ENCODE measurements around the gene SERPINF2. TPM values are rescaled to one million over a fixed set of nuclear protein-coding genes. Genes with fewer than 3 reads are reported as not detected.
"Not testable (repeated sequence)": the region's sequence is repeated elsewhere in the genome, so short reads cannot be mapped to it uniquely, and the experiment has no call there.

The SERPINF2 gene
- total RNA-seq (0.69 TPM), polyA plus RNA-seq (not detected)

DNA sequence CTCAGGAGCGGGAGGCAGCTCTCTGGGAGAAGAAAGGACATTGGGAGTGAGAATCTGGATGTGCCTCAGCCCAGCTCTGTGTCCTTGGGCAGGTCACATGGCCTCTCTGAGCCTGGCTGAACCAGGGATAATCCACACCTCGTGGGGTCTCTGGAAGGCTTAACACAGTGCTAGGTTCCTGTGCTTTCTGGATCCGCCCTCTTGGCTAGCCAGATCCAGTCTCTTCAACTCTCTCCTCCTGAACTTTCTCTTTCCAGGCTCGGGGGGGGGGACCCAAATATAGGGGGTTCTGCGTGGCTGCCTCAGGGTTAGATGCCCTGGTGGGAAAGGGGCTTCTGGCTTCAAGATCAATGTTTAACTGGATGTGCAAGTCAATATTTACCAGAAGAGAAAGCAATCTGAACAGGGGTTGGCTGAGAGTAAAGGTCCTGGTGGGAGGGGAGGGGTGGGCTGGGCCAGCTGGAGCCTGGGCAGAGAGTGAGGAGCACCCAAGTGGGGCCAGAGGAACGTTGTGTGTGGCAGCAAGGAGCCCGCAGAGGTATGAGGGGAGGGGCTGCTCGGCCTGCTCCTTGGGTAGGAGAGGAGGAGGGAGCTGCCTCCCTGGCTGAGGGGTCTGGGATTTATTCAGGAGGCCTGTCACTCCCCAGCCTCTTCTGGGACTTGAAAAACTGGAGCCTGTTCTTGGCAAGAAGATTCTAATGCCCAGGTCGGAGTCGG is at the start of gene SERPINF2:
Gene SERPINF2, plus strand, starts transcription at position 501 of the 717 bp plus-strand sequence. CDS start 2,125 bp downstream, outside the sequence.
- Mint-ChIP-seq H3K27ac (peak within 1 kb of the TSS in 2 of 3 donors; percentile 55 to 56), H3K27me3 (peaks cover 5% of the 10 kb centered on the region), H3K36me3 (no peaks in the 10 kb centered on the region), H3K4me3 (peak within 1 kb of the TSS in 1 of 4 donors; percentile 38), H3K9me3 (no peaks in the 10 kb centered on the region), H3K4me1 (peaks cover 0 to 3% (median 0%) of the 10 kb centered on the region in 4 donors)
- Histone ChIP-seq H3K4me1 (ENCODE audit: control insufficient read depth, insufficient read depth, low read length, poor library complexity, severe bottlenecking) (no peaks in the 10 kb centered on the region), H3K4me3 (ENCODE audit: low read depth, low read length) (no peak within 1 kb of the TSS), H3K27me3 (ENCODE audit: control insufficient read depth, insufficient read depth, low read length) (no peaks in the 10 kb centered on the region), H3K9me3 (ENCODE audit: control insufficient read depth in 2 of 2, low read length in 2 of 2) (no peaks in the 10 kb centered on the region), H3K36me3 (ENCODE audit: control insufficient read depth, insufficient read depth, low read length) (peaks cover 3% of the 10 kb centered on the region), H3K27ac (ENCODE audit: insufficient read depth, low read length, poor library complexity, severe bottlenecking) (no peak within 1 kb of the TSS)
- ATAC-seq (ENCODE audit: low read depth in 2 of 2) (no peak), DNase-seq (no peak)

DNA sequence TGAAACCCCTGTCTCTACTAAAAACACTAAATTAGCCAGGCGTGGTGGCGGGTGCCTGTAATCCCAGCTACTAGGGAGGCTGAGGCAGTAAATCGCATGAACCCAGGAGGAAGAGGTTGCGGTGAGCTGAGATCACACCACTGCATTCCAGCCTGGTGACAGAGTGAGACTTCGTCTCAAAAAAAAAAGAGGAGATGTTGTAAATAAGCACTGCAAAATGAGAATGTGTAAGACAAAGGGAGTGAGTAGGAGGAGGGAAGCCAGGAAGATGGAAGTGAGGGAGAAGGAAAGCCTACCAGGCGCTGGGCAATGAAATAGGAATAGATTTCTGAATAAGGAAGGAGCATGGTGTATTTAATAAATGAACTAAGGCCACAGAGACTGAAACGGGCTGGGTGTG is 49.3 kb upstream of the SERPINF2 start:
- no peak overlapping the region for H3K4me3 Mint-ChIP-seq
- Histone ChIP-seq H3K9me3 (ENCODE audit: control insufficient read depth in 2 of 2, low read length in 2 of 2) (no peaks in the 10 kb centered on the region), H3K27ac (ENCODE audit: insufficient read depth, low read length, poor library complexity, severe bottlenecking) (no peak overlapping the region), H3K36me3 (ENCODE audit: control insufficient read depth, insufficient read depth, low read length) (no peaks in the 10 kb centered on the region), H3K27me3 (ENCODE audit: control insufficient read depth, insufficient read depth, low read length) (no peaks in the 10 kb centered on the region), H3K4me1 (ENCODE audit: control insufficient read depth, insufficient read depth, low read length, poor library complexity, severe bottlenecking) (no peaks in the 10 kb centered on the region), H3K4me3 (ENCODE audit: low read depth, low read length) (no peak overlapping the region)
- peaks cover 0 to 5% (median 0%) of the 10 kb centered on the region in 7 donors for H3K9me3 Mint-ChIP-seq
- H3K27ac Mint-ChIP-seq: peak overlapping the region in 1 of 3 donors; percentile 97
- H3K36me3 Mint-ChIP-seq: no peaks in the 10 kb centered on the region
- no peak for DNase-seq
- ATAC-seq (ENCODE audit: low read depth in 2 of 2): no peak
- no peaks in the 10 kb centered on the region for H3K4me1 Mint-ChIP-seq
- H3K27me3 Mint-ChIP-seq: peaks cover 10% of the 10 kb centered on the region

DNA sequence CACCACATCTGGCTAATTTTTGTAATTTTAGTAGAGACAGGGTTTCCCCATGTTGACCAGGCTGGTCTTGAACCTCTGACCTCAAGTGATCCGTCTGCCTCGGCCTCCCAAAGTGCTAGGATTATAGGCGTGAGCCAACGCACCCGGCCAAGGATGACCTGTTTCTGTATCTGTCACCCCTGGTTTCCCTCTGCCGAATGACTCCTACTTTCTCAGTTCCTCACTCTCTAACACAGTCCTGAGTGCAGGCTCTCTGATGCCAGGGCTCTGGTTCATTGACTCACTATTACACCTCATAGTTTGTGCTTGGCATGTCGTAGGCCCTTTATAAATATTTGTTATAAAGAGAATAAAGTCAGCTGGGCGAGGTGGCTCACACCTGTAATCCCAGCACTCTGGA is 47.3 kb upstream of the SERPINF2 start:
- H3K4me3 Mint-ChIP-seq: no peak overlapping the region
- no peak overlapping the region for H3K27ac Mint-ChIP-seq
- H3K9me3 Mint-ChIP-seq: peaks cover 0 to 5% (median 0%) of the 10 kb centered on the region in 7 donors
- H3K27me3 Mint-ChIP-seq: peaks cover 21% of the 10 kb centered on the region
- no peaks in the 10 kb centered on the region for H3K9me3 ChIP-seq (ENCODE audit: control insufficient read depth in 2 of 2, low read length in 2 of 2)
- H3K36me3 Mint-ChIP-seq: no peaks in the 10 kb centered on the region
- H3K4me1 ChIP-seq (ENCODE audit: control insufficient read depth, insufficient read depth, low read length, poor library complexity, severe bottlenecking): no peaks in the 10 kb centered on the region
- no peaks in the 10 kb centered on the region for H3K36me3 ChIP-seq (ENCODE audit: control insufficient read depth, insufficient read depth, low read length)
- H3K27ac ChIP-seq (ENCODE audit: insufficient read depth, low read length, poor library complexity, severe bottlenecking): no peak overlapping the region
- no peak for DNase-seq
- H3K4me1 Mint-ChIP-seq: no peaks in the 10 kb centered on the region
- ATAC-seq (ENCODE audit: low read depth in 2 of 2): no peak
- H3K27me3 ChIP-seq (ENCODE audit: control insufficient read depth, insufficient read depth, low read length): no peaks in the 10 kb centered on the region
- no peak overlapping the region for H3K4me3 ChIP-seq (ENCODE audit: low read depth, low read length)

DNA sequence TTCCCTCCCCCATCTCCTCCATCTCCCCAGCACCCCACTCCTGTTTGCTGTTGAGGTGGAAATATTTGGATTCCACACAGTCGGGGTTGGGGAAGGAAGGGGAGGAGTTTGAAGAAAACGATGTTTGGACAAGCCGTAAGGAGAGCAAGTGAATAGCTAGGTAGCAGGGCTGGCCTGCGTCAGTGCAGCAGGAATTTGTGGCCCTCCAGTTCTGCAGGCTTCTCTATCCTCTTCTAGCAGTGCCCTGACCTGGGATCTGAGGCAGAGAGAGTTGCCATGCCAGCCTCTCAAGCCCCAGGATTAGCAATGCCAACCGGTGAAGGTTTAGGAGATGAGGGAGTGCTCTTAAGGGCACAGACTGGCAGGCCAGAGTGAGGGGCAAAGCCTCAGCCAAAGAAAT is 45.0 kb upstream of the SERPINF2 start:
- no peak overlapping the region for H3K27ac Mint-ChIP-seq

DNA sequence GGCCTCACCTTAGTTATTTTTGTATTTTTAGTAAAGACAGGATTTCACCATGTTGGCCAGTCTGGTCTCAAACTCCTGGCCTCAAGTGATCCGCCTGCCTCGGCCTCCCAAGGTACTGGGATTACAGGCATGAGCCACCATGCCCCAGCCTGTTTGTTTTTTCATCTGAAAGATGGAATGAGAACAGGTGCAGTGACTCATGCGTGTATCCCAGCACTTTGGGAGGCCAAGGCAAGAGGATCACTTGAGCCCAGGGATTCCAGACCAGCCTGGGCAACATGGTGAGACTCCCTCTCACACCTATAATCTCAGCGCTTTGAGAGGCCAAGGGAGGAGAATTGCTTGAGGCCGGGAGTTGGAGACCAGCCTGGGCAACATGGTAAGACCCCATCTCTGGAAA is 42.8 kb upstream of the SERPINF2 start:
- not testable (repeated sequence) for H3K36me3 ChIP-seq (ENCODE audit: control insufficient read depth, insufficient read depth, low read length); H3K4me3 ChIP-seq (ENCODE audit: low read depth, low read length); H3K27me3 ChIP-seq (ENCODE audit: control insufficient read depth, insufficient read depth, low read length); H3K36me3 Mint-ChIP-seq; H3K4me1 Mint-ChIP-seq; H3K9me3 ChIP-seq (ENCODE audit: control insufficient read depth in 2 of 2, low read length in 2 of 2); ATAC-seq (ENCODE audit: low read depth in 2 of 2); H3K27ac ChIP-seq (ENCODE audit: insufficient read depth, low read length, poor library complexity, severe bottlenecking); H3K27ac Mint-ChIP-seq; H3K4me1 ChIP-seq (ENCODE audit: control insufficient read depth, insufficient read depth, low read length, poor library complexity, severe bottlenecking); H3K9me3 Mint-ChIP-seq; DNase-seq; H3K4me3 Mint-ChIP-seq
- peaks cover 30% of the 10 kb centered on the region for H3K27me3 Mint-ChIP-seq

More for the DNA sequence above, 45.0 kb upstream of the SERPINF2 start:
- Mint-ChIP-seq H3K4me3 (no peak overlapping the region), H3K9me3 (no peaks in the 10 kb centered on the region), H3K27me3 (peaks cover 17% of the 10 kb centered on the region), H3K36me3 (no peaks in the 10 kb centered on the region), H3K4me1 (no peaks in the 10 kb centered on the region)
- H3K4me3 ChIP-seq (ENCODE audit: low read depth, low read length): no peak overlapping the region
- no peak for DNase-seq
- no peaks in the 10 kb centered on the region for H3K9me3 ChIP-seq (ENCODE audit: control insufficient read depth in 2 of 2, low read length in 2 of 2)
- no peaks in the 10 kb centered on the region for H3K36me3 ChIP-seq (ENCODE audit: control insufficient read depth, insufficient read depth, low read length)
- no peaks in the 10 kb centered on the region for H3K27me3 ChIP-seq (ENCODE audit: control insufficient read depth, insufficient read depth, low read length)
- H3K4me1 ChIP-seq (ENCODE audit: control insufficient read depth, insufficient read depth, low read length, poor library complexity, severe bottlenecking): no peaks in the 10 kb centered on the region
- no peak for ATAC-seq (ENCODE audit: low read depth in 2 of 2)
- H3K27ac ChIP-seq (ENCODE audit: insufficient read depth, low read length, poor library complexity, severe bottlenecking): no peak overlapping the region

DNA sequence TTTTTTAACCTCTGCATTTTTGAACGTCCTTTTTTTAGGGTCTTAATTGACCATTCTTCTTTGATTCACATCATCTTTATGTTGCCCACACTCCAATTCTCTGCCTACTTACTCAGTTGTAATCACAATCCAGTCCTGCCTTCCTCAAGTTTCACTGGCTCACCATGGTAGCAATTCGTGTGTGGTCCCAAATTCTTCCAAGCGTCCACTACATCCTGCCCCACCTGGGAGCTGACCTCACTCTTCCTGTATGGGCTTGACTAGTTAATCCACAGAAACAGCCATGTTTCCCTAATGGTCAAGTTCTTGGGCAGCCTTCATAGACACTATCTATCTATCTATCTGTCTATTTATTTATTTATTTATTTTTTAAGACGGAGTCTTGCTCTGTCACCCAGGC is 39.6 kb upstream of the SERPINF2 start:
- H3K9me3 ChIP-seq (ENCODE audit: control insufficient read depth in 2 of 2, low read length in 2 of 2): no peaks in the 10 kb centered on the region
- Mint-ChIP-seq H3K4me3 (no peak overlapping the region), H3K9me3 (peaks cover 0 to 2% (median 0%) of the 10 kb centered on the region in 7 donors), H3K4me1 (peaks cover 0 to 4% (median 2%) of the 10 kb centered on the region in 4 donors), H3K36me3 (no peaks in the 10 kb centered on the region), H3K27me3 (peaks cover 48% of the 10 kb centered on the region), H3K27ac (peak overlapping the region in 1 of 3 donors; percentile 54)
- H3K27ac ChIP-seq (ENCODE audit: insufficient read depth, low read length, poor library complexity, severe bottlenecking): no peak overlapping the region
- no peaks in the 10 kb centered on the region for H3K27me3 ChIP-seq (ENCODE audit: control insufficient read depth, insufficient read depth, low read length)
- DNase-seq (no peak), ATAC-seq (ENCODE audit: low read depth in 2 of 2) (no peak)
- H3K36me3 ChIP-seq (ENCODE audit: control insufficient read depth, insufficient read depth, low read length): no peaks in the 10 kb centered on the region
- no peak overlapping the region for H3K4me3 ChIP-seq (ENCODE audit: low read depth, low read length)
- H3K4me1 ChIP-seq (ENCODE audit: control insufficient read depth, insufficient read depth, low read length, poor library complexity, severe bottlenecking): no peaks in the 10 kb centered on the region

DNA sequence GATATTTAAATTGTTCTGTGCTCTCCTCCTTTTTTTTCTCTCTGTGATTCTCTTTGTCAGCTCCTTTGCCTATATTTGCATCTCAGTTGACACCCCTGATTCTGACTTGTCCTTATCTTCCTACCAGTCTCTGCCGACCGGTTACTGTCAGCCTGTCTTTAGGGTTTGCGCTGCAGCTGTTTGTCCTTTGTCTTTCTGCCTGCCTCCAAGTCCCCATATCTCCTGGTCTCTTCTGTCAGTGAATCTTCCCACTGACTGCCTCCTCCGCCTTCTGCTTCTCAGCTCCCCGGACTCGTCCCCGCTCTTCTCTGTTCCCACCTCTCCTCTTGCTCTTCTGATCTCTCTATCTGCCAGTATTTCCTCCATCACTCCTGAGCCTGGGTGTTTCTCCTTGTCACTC is 37.7 kb upstream of the SERPINF2 start:
- Histone ChIP-seq H3K27ac (ENCODE audit: insufficient read depth, low read length, poor library complexity, severe bottlenecking) (no peak overlapping the region), H3K36me3 (ENCODE audit: control insufficient read depth, insufficient read depth, low read length) (no peaks in the 10 kb centered on the region), H3K27me3 (ENCODE audit: control insufficient read depth, insufficient read depth, low read length) (no peaks in the 10 kb centered on the region), H3K4me3 (ENCODE audit: low read depth, low read length) (no peak overlapping the region), H3K4me1 (ENCODE audit: control insufficient read depth, insufficient read depth, low read length, poor library complexity, severe bottlenecking) (peaks cover 7% of the 10 kb centered on the region), H3K9me3 (ENCODE audit: control insufficient read depth in 2 of 2, low read length in 2 of 2) (no peaks in the 10 kb centered on the region)
- H3K4me1 Mint-ChIP-seq: peaks cover 0 to 9% (median 2%) of the 10 kb centered on the region in 4 donors
- ATAC-seq (ENCODE audit: low read depth in 2 of 2): no peak
- peaks cover 43% of the 10 kb centered on the region for H3K27me3 Mint-ChIP-seq
- H3K36me3 Mint-ChIP-seq: no peaks in the 10 kb centered on the region
- peak overlapping the region in 1 of 3 donors; percentile 96 for H3K27ac Mint-ChIP-seq
- no peak overlapping the region for H3K4me3 Mint-ChIP-seq
- peaks cover 0 to 2% (median 0%) of the 10 kb centered on the region in 7 donors for H3K9me3 Mint-ChIP-seq
- DNase-seq: no peak

DNA sequence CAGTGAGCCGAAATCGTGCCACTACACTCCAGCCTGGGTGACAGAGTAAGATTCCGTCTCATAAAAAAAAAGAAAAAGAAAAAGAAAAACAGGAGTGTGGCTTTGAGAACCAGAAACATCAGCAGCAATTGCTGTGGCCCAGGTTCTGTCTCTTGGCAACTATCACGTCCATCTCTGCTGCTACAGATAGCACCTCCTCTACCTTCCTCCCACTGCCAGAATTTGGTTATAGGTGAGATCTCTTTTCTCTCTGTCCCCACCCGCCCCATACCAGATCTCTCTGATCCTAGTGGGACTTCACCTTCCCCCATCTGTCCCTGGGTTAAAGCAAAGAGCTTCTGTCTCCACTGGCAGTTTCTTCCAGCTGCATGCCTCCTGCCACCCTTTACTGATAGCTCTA is 35.6 kb upstream of the SERPINF2 start:
- peaks cover 0 to 23% (median 5%) of the 10 kb centered on the region in 4 donors for H3K4me1 Mint-ChIP-seq
- Histone ChIP-seq H3K4me1 (ENCODE audit: control insufficient read depth, insufficient read depth, low read length, poor library complexity, severe bottlenecking) (peaks cover 17% of the 10 kb centered on the region), H3K27ac (ENCODE audit: insufficient read depth, low read length, poor library complexity, severe bottlenecking) (no peak overlapping the region), H3K36me3 (ENCODE audit: control insufficient read depth, insufficient read depth, low read length) (no peaks in the 10 kb centered on the region), H3K27me3 (ENCODE audit: control insufficient read depth, insufficient read depth, low read length) (no peaks in the 10 kb centered on the region), H3K4me3 (ENCODE audit: low read depth, low read length) (no peak overlapping the region), H3K9me3 (ENCODE audit: control insufficient read depth in 2 of 2, low read length in 2 of 2) (no peaks in the 10 kb centered on the region)
- DNase-seq (no peak), ATAC-seq (ENCODE audit: low read depth in 2 of 2) (peak in 1 of 2 donors; percentile 32)
- peaks cover 56% of the 10 kb centered on the region for H3K27me3 Mint-ChIP-seq
- peaks cover 0 to 2% (median 0%) of the 10 kb centered on the region in 7 donors for H3K9me3 Mint-ChIP-seq
- H3K4me3 Mint-ChIP-seq: peak overlapping the region in 2 of 4 donors; percentile 6 to 72
- no peaks in the 10 kb centered on the region for H3K36me3 Mint-ChIP-seq
- H3K27ac Mint-ChIP-seq: no peak overlapping the region
